AG10803 (cell line): ENCODE measurements around the gene BRIX1.
A peak's percentile ranks its signal among the peaks of the same experiment; 100 is the strongest.
"Not testable (repeated sequence)": the region's sequence is repeated elsewhere in the genome, so short reads cannot be mapped to it uniquely, and the experiment has no call there.

Experiments used
- DNase-seq: peaks from one replicate; pipeline ENCODE4 v3.0.0; 2010; ENCODE audit warnings: low read depth
- H3K4me3 ChIP-seq: 2 replicates; pipeline ENCODE4 v1.5.1; 2011; ENCODE audit warnings: mild to moderate bottlenecking, low read length, control low read depth
- TF ChIP-seq, protein P1 (sequence below): conservative IDR thresholded peaks from 2 replicates; pipeline ENCODE4 v1.5.1; 2011; ENCODE audit warnings: mild to moderate bottlenecking, low read length, control low read depth, inconsistent platforms

Gene BRIX1

DNA sequence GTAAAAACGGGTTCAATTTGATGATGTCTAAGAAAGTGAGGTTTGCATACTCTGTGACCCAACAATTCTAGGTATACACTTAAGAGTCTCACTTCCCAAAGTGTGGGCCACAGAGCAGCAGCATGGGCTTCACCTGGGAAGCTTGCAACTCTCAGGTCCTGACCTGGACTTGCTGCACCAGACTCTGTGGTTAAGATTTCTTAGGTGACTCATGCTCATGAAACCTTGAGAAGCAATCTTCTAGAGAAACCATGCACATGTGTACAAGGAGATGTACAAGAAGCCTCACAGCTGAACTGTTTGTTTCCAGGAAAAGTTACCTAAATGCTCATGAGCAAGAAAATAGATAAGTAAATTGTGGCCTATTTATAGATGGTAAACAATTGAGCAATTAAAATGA, 43.8 kb downstream of the BRIX1 start:
- DNase-seq: peak; percentile 42
- no peak overlapping the region for H3K4me3 ChIP-seq

GRCh38 chr5:34967540-34967939, 52.0 kb downstream of the BRIX1 start:
- no peak overlapping the region for H3K4me3 ChIP-seq
- TF ChIP-seq, protein P1, sequence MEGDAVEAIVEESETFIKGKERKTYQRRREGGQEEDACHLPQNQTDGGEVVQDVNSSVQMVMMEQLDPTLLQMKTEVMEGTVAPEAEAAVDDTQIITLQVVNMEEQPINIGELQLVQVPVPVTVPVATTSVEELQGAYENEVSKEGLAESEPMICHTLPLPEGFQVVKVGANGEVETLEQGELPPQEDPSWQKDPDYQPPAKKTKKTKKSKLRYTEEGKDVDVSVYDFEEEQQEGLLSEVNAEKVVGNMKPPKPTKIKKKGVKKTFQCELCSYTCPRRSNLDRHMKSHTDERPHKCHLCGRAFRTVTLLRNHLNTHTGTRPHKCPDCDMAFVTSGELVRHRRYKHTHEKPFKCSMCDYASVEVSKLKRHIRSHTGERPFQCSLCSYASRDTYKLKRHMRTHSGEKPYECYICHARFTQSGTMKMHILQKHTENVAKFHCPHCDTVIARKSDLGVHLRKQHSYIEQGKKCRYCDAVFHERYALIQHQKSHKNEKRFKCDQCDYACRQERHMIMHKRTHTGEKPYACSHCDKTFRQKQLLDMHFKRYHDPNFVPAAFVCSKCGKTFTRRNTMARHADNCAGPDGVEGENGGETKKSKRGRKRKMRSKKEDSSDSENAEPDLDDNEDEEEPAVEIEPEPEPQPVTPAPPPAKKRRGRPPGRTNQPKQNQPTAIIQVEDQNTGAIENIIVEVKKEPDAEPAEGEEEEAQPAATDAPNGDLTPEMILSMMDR: no peak
- no peak for DNase-seq

More for the DNA sequence above, 43.8 kb downstream of the BRIX1 start:
- TF ChIP-seq, protein P1: no peak

DNA sequence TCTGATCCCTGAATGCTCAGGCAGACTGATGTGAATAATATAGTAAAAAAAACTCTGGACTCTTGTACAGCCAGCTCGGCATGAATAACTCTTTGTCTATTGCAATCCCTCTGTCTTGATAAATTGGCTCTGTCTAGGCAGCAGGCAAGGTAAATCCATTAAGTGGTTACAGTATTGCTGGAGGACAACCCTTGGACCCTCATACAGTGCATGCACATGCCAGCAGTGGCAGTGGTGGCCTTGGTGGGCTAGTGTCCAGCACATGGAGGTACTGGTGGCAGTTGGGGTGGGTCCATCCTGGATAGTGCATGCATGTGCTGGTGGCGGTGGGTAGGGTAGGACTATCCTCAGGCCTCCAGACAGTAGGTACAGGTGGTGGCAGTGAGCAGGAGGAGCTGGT, 52.7 kb downstream of the BRIX1 start:
- no peak for DNase-seq
- H3K4me3 ChIP-seq: no peak overlapping the region
- TF ChIP-seq, protein P1: no peak

- TF ChIP-seq, protein P1: no peak
- no peak overlapping the region for H3K4me3 ChIP-seq
- DNase-seq: no peak
Measured at GRCh38 chr5:34970552-34970951, 55.0 kb downstream of the BRIX1 start.

DNA sequence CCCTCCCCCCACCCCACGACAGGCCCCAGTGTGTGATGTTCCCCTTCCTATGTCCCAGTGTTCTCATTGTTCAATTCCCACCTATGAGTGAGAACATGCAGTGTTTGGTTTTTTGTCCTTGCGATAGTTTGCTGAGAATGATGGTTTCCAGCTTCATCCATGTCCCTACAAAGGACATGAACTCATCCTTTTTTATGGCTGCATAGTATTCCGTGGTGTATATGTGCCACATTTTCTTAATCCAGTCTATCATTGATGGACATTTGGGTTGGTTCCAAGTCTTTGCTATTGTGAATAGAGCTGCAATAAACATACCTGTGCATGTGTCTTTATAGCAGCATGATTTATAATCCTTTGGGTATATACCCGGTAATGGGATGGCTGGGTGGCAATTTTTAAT, 56.1 kb downstream of the BRIX1 start:
- DNase-seq, H3K4me3 ChIP-seq: not testable (repeated sequence)
